NCI-H2081 treated with DMSO at 0.1 percent for 48 hours (cell line): ENCODE results near the gene CD209.

Source experiments
- DNase-seq: peaks from one replicate; lab custom pipeline; 2025; lab: John Stamatoyannopoulos, UW

CD209 gene

GRCh38 chr19:7705387-7706187 lies 41.7 kb downstream of the CD209 start:
- DNase-seq = no peak

- no peak for DNase-seq
Measured at GRCh38 chr19:7704280-7705060, 42.9 kb downstream of the CD209 start.

GRCh38 chr19:7703332-7703731 lies 44.0 kb downstream of the CD209 start:
- DNase-seq = no peak

- DNase-seq = no peak
Measured at GRCh38 chr19:7701654-7702457, 45.5 kb downstream of the CD209 start, which contains the start of gene FCER2. FCER2 (minus strand) TSS chr19:7702131; CDS start chr19:7699760, 2,371 bp downstream.

- no peak for DNase-seq
Measured at GRCh38 chr19:7701049-7701653, 46.2 kb downstream of the CD209 start.

- DNase-seq = no peak
Measured at GRCh38 chr19:7699417-7700401, 47.6 kb downstream of the CD209 start.

GRCh38 chr19:7699003-7699402 lies 48.3 kb downstream of the CD209 start:
- DNase-seq = no peak

GRCh38 chr19:7698583-7698982 lies 48.8 kb downstream of the CD209 start:
- no peak for DNase-seq

- no peak for DNase-seq
Measured at GRCh38 chr19:7697721-7698287, 49.5 kb downstream of the CD209 start.

GRCh38 chr19:7694499-7694898 lies 52.8 kb downstream of the CD209 start:
- DNase-seq = no peak

- DNase-seq = no peak
Measured at GRCh38 chr19:7692417-7693088, 54.8 kb downstream of the CD209 start.

- no peak for DNase-seq
Measured at GRCh38 chr19:7691497-7691896, 55.8 kb downstream of the CD209 start.

GRCh38 chr19:7690779-7691258 lies 56.5 kb downstream of the CD209 start:
- DNase-seq = no peak
